ENCODE results near the gene AMH. TPM values are rescaled to one million over a fixed set of nuclear protein-coding genes. Genes with fewer than 3 reads are reported as not detected.

Gene AMH
- total RNA-seq = under 1 TPM; 0.47 to 0.59 TPM
- under 1 TPM in 1 of 2 donors, not detected in 1; 0.08 TPM for polyA plus RNA-seq

GRCh38 chr19:2249010-2249866 lies at the start of gene AMH:
AMH (plus strand) TSS chr19:2249323; CDS start chr19:2249333, 10 bp downstream.
- peaks cover 0 to 28% (median 1%) of the 10 kb centered on the region in 4 donors for H3K27me3 ChIP-seq (ENCODE audit: control insufficient read depth in 4 of 4, insufficient read depth in 4 of 4, low read length in 3 of 4)

DNA sequence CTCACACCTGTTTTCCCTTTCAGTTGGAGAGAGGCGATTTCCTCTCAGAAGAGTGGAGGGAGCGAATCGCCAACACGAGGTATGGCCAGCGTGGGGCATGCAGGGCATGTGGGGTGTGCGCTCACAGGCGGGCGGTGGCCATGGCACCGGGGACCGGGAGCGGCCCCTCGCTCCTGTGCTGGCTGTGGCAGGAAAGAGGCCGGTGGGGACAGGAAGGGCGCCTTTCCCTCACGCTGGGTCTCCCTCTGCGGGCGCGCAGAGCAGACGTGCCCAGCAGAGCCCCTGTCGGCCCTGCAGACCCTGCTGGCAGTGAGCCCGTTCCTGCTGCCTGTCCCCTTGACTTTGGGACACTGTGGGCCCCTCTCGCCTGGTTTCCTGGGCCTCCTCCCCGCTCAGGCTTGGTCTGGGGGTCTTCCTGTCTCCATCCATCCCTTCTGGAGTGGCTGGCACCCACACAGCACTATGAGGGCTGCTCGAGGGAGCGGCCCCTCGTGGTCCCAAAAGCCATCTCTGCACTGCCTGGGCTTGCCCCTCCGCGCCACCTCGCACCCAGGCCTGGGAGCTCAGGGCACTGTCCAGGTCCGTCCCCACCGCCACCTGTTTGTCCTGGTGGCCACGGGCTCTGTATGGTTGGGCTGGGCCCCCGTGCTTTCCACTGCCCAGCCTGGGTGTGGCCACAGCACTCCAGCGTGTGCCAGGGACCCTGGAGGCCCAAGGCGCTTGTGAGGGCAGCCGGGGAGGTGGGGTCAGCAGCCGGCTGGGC lies 49.1 kb upstream of the AMH start:
- Histone ChIP-seq H3K4me1 (ENCODE audit: control insufficient read depth in 4 of 4, insufficient read depth in 4 of 4, low read length in 3 of 4) (no peaks in the 10 kb centered on the region), H3K27ac (ENCODE audit: low read depth in 1 of 2, low read length in 2 of 2) (no peak overlapping the region), H3K27me3 (ENCODE audit: control insufficient read depth in 4 of 4, insufficient read depth in 4 of 4, low read length in 3 of 4) (no peaks in the 10 kb centered on the region), H3K4me3 (ENCODE audit: low read depth in 1 of 3, low read length in 3 of 3) (no peak overlapping the region), H3K9me3 (ENCODE audit: control insufficient read depth in 4 of 4, low read length in 3 of 4) (no peaks in the 10 kb centered on the region), H3K36me3 (ENCODE audit: control insufficient read depth in 4 of 4, insufficient read depth in 3 of 4, low read depth in 1 of 4, low read length in 3 of 4) (peaks cover 2 to 49% (median 10%) of the 10 kb centered on the region in 4 donors), H3K9ac (ENCODE audit: low read depth in 1 of 2, low read length in 2 of 2) (no peak overlapping the region)
- TF ChIP-seq EGR1 (IDR thresholded peaks at IDR 0.05; ENCODE audit: low read depth in 2 of 2) = no peak
- TF ChIP-seq NR2F2 (IDR thresholded peaks at IDR 0.05) = no peak
- no peak for TF ChIP-seq RAD21 (IDR thresholded peaks at IDR 0.05)
- no peak for TF ChIP-seq FOXA1 (IDR thresholded peaks at IDR 0.05)
- no peak for TF ChIP-seq HNF4G (IDR thresholded peaks at IDR 0.05)
- TF ChIP-seq, protein P1, sequence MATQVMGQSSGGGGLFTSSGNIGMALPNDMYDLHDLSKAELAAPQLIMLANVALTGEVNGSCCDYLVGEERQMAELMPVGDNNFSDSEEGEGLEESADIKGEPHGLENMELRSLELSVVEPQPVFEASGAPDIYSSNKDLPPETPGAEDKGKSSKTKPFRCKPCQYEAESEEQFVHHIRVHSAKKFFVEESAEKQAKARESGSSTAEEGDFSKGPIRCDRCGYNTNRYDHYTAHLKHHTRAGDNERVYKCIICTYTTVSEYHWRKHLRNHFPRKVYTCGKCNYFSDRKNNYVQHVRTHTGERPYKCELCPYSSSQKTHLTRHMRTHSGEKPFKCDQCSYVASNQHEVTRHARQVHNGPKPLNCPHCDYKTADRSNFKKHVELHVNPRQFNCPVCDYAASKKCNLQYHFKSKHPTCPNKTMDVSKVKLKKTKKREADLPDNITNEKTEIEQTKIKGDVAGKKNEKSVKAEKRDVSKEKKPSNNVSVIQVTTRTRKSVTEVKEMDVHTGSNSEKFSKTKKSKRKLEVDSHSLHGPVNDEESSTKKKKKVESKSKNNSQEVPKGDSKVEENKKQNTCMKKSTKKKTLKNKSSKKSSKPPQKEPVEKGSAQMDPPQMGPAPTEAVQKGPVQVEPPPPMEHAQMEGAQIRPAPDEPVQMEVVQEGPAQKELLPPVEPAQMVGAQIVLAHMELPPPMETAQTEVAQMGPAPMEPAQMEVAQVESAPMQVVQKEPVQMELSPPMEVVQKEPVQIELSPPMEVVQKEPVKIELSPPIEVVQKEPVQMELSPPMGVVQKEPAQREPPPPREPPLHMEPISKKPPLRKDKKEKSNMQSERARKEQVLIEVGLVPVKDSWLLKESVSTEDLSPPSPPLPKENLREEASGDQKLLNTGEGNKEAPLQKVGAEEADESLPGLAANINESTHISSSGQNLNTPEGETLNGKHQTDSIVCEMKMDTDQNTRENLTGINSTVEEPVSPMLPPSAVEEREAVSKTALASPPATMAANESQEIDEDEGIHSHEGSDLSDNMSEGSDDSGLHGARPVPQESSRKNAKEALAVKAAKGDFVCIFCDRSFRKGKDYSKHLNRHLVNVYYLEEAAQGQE (IDR thresholded peaks at IDR 0.05) = no peak
- TF ChIP-seq YY1 (IDR thresholded peaks at IDR 0.05) = no peak
- no peak for TF ChIP-seq SP1 (IDR thresholded peaks at IDR 0.05)
- TF ChIP-seq, protein P2, sequence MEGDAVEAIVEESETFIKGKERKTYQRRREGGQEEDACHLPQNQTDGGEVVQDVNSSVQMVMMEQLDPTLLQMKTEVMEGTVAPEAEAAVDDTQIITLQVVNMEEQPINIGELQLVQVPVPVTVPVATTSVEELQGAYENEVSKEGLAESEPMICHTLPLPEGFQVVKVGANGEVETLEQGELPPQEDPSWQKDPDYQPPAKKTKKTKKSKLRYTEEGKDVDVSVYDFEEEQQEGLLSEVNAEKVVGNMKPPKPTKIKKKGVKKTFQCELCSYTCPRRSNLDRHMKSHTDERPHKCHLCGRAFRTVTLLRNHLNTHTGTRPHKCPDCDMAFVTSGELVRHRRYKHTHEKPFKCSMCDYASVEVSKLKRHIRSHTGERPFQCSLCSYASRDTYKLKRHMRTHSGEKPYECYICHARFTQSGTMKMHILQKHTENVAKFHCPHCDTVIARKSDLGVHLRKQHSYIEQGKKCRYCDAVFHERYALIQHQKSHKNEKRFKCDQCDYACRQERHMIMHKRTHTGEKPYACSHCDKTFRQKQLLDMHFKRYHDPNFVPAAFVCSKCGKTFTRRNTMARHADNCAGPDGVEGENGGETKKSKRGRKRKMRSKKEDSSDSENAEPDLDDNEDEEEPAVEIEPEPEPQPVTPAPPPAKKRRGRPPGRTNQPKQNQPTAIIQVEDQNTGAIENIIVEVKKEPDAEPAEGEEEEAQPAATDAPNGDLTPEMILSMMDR (IDR thresholded peaks at IDR 0.05; ENCODE audit: low read depth, low read length, missing input control) = no peak
- TF ChIP-seq FOXA2 (IDR thresholded peaks at IDR 0.05) = no peak
- no peak for TF ChIP-seq TAF1 (conservative IDR thresholded peaks at IDR 0.05)
- no peak for TF ChIP-seq HNF4A (conservative IDR thresholded peaks at IDR 0.05)
- no peak for DNase-seq (ENCODE audit: low spot score)
- WGBS = 94% methylated on average over 37 of the region's 37 CpGs

More at GRCh38 chr19:2249010-2249866, at the start of gene AMH:
- no peak within 1 kb of the TSS for H3K4me3 ChIP-seq (ENCODE audit: low read depth in 1 of 3, low read length in 3 of 3)
- peaks cover 6 to 32% (median 25%) of the 10 kb centered on the region in 4 donors for H3K36me3 ChIP-seq (ENCODE audit: control insufficient read depth in 4 of 4, insufficient read depth in 3 of 4, low read depth in 1 of 4, low read length in 3 of 4)
- WGBS = 79% methylated on average over 27 of the region's 27 CpGs
- H3K9me3 ChIP-seq (ENCODE audit: control insufficient read depth in 4 of 4, low read length in 3 of 4) = no peaks in the 10 kb centered on the region
- DNase-seq (ENCODE audit: low spot score) = no peak
- TF ChIP-seq GABPA (IDR thresholded peaks at IDR 0.05 in 1 of 2, conservative IDR thresholded peaks at IDR 0.05 in 1 of 2) (no peak), YY1 (IDR thresholded peaks at IDR 0.05) (no peak), NR2F2 (IDR thresholded peaks at IDR 0.05) (no peak), FOXA1 (IDR thresholded peaks at IDR 0.05) (no peak), RAD21 (IDR thresholded peaks at IDR 0.05) (no peak), FOXA2 (IDR thresholded peaks at IDR 0.05) (no peak), TAF1 (conservative IDR thresholded peaks at IDR 0.05) (no peak), RXRA (IDR thresholded peaks at IDR 0.05) (no peak), SP1 (IDR thresholded peaks at IDR 0.05) (no peak), MAX (IDR thresholded peaks at IDR 0.05) (no peak), HNF4A (conservative IDR thresholded peaks at IDR 0.05) (no peak), ATF3 (IDR thresholded peaks at IDR 0.05) (no peak)
- TF ChIP-seq, protein P1 (IDR thresholded peaks at IDR 0.05) = no peak
- no peak within 1 kb of the TSS for H3K27ac ChIP-seq (ENCODE audit: low read depth in 1 of 2, low read length in 2 of 2)
- H3K9ac ChIP-seq (ENCODE audit: low read depth in 1 of 2, low read length in 2 of 2) = no peak within 1 kb of the TSS
- peaks cover 11 to 53% (median 26%) of the 10 kb centered on the region in 4 donors for H3K4me1 ChIP-seq (ENCODE audit: control insufficient read depth in 4 of 4, insufficient read depth in 4 of 4, low read length in 3 of 4)
